Ectodermal cell (in vitro differentiated cells): Measurements from ENCODE around the gene KNCN.

ENCODE experiments used
- H3K27ac ChIP-seq: 2 replicates; pipeline ENCODE4 v1.7.0; 2013; ENCODE audit warnings: mild to moderate bottlenecking, low read depth, low read length; ENCODE audit not compliant: insufficient read depth, poor library complexity, severe bottlenecking
- H3K27me3 ChIP-seq: 2 replicates; pipeline ENCODE4 v1.7.0; 2013; ENCODE audit warnings: mild to moderate bottlenecking, low read length; ENCODE audit not compliant: insufficient read depth, control insufficient read depth, poor library complexity, severe bottlenecking
- H3K36me3 ChIP-seq: one replicate; pipeline ENCODE4 v1.7.0; 2013; ENCODE audit warnings: low read length; ENCODE audit not compliant: control insufficient read depth, insufficient read depth
- H3K4me1 ChIP-seq: one replicate; pipeline ENCODE4 v1.7.0; 2013; ENCODE audit warnings: low read length; ENCODE audit not compliant: control insufficient read depth, insufficient read depth
- H3K4me3 ChIP-seq: 2 replicates; pipeline ENCODE4 v1.7.0; 2013; ENCODE audit warnings: low read depth, low read length, control low read depth; ENCODE audit not compliant: insufficient read depth
- H3K9me3 ChIP-seq: 2 replicates; pipeline ENCODE4 v1.7.0; 2013; ENCODE audit warnings: mild to moderate bottlenecking, low read length, moderate library complexity; ENCODE audit not compliant: control insufficient read depth
- WGBS, 2 experiments: methylation state at CpG; one replicate each; pipeline ENCODE4 v1.1.7; 2013; ENCODE audit warnings: missing lambda C conversion rate in 2 of 2; 5-methylcytosine and 5-hydroxymethylcytosine counted together

Gene KNCN

DNA sequence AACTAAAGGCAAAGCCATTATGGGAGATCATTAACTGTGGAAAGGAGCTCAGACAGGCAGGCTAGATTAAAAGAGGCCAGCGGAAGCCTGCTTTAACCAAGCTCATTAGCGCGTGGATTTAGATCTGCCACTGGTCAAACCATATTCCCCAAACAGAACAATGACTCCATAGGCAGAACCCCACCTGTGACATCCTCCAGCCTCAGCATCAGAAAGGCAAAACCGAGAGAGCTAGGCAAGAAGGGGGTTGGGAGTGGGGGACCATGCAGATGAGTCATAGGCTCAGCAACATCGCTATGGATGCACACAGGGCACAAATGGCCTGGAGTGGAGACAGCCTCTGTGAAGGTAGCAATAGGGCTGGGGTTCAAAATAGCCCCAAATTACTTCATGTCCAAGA lies 32.0 kb upstream of the KNCN start:
- Histone ChIP-seq H3K9me3 (no peaks in the 10 kb centered on the region), H3K36me3 (peaks cover 8% of the 10 kb centered on the region), H3K4me1 (no peaks in the 10 kb centered on the region), H3K4me3 (no peak overlapping the region), H3K27ac (no peak overlapping the region), H3K27me3 (no peaks in the 10 kb centered on the region)
- WGBS, 2 experiments, result 77 to 79% methylated on average over 5 of the region's 5 CpGs

DNA sequence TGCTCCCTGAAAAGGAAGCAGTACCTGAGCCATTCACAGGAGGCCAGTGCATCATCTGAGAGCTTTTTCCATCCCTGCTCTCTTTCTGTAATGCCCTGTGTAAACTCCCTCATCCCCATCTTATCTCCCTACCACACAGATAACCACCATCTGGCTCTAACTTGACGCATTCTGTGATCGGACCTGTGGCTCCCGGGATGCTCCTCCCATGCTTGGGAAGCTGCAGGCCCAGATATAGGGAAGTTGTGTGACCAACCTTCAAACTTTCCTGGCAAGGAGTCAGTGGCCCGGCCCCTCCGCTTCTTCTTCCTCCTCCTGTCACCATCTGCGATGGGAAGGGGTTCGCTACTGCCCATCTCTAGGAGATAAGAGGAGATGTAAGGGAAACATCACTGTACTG lies 31.5 kb upstream of the KNCN start:
- Histone ChIP-seq H3K4me3 (no peak overlapping the region), H3K9me3 (no peaks in the 10 kb centered on the region), H3K27me3 (no peaks in the 10 kb centered on the region), H3K36me3 (peaks cover 8% of the 10 kb centered on the region), H3K4me1 (no peaks in the 10 kb centered on the region), H3K27ac (no peak overlapping the region)
- WGBS, 2 experiments, result 97% methylated on average over 7 of the region's 7 CpGs

DNA sequence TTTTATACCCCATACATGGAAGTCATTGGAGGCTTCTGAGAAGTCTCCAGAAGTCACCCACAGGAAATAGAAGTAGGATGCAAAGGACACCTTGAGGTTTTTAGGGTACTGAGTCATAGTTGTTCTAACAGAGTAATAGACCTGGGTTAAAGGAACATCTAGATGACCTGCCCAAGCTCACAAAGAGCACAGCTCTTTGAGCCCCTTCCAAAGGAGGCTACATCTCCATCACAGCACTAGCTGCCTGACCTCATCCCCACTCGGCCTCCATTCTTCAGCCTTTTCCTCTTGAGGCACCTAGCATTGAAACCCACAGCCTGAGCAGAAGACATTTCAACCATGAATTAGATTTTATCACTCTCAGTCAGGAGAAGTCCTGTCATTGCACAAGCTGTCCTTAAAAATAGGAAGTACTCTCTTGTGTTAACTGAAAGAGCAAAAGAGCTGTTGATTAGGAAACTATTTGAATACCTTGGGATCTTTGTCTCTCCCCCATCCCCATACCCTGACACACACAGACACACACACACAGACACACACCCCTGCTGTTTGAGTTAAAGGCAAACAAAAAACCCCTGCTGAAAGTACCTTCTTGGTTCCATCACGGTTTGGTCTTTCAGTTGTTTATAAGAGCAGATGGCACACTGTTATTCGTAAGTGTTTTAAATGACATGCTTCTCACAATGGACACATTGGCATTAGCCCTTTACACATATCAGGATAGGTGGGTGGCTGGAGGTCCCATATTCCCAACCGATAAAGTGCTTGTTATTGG lies 30.4 kb upstream of the KNCN start:
- 67 to 76% methylated on average over 4 of the region's 4 CpGs for WGBS, 2 experiments
- peaks cover 8% of the 10 kb centered on the region for H3K36me3 ChIP-seq
- H3K4me3 ChIP-seq, result no peak overlapping the region
- no peak overlapping the region for H3K27ac ChIP-seq
- no peaks in the 10 kb centered on the region for H3K4me1 ChIP-seq
- no peaks in the 10 kb centered on the region for H3K27me3 ChIP-seq
- H3K9me3 ChIP-seq, result no peaks in the 10 kb centered on the region

GRCh38 chr1:46580140-46580903 lies 28.9 kb upstream of the KNCN start:
- Histone ChIP-seq H3K36me3 (peaks cover 8% of the 10 kb centered on the region), H3K4me3 (no peak overlapping the region), H3K27me3 (no peaks in the 10 kb centered on the region), H3K4me1 (peaks cover 15% of the 10 kb centered on the region), H3K9me3 (no peaks in the 10 kb centered on the region), H3K27ac (no peak overlapping the region)
- WGBS, 2 experiments, result 94 to 95% methylated on average over 6 of the region's 6 CpGs

- no peak overlapping the region for H3K4me3 ChIP-seq
- WGBS, 2 experiments, result 92 to 93% methylated on average over 4 of the region's 4 CpGs
- H3K27me3 ChIP-seq, result no peaks in the 10 kb centered on the region
- peaks cover 8% of the 10 kb centered on the region for H3K36me3 ChIP-seq
- no peaks in the 10 kb centered on the region for H3K9me3 ChIP-seq
- peaks cover 23% of the 10 kb centered on the region for H3K4me1 ChIP-seq
- no peak overlapping the region for H3K27ac ChIP-seq
Measured at GRCh38 chr1:46577671-46578070, 26.2 kb upstream of the KNCN start.

GRCh38 chr1:46576596-46576995 lies 25.1 kb upstream of the KNCN start:
- Histone ChIP-seq H3K9me3 (no peaks in the 10 kb centered on the region), H3K4me1 (peaks cover 23% of the 10 kb centered on the region), H3K36me3 (peaks cover 8% of the 10 kb centered on the region), H3K27me3 (no peaks in the 10 kb centered on the region), H3K27ac (no peak overlapping the region), H3K4me3 (no peak overlapping the region)
- 74 to 79% methylated on average over 6 of the region's 6 CpGs for WGBS, 2 experiments

DNA sequence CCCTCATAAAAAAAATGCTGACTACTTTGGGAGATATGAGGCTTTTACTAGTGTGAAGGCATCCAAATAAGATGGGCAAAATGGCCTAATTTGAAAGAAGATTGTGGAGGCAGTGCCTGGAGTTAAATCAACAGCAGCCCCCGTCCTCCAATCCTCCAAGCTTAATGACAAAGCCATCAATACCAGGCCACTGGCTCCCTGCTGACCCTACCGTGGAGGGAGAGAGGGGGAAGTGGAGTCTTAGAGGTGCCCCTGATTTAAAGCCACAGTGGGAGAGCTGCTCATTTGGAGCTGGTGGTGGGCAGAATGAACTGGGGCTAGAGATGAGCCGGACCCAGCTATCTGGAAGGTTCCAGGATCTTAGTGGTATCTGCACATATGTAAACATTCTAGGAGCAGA lies 24.3 kb upstream of the KNCN start:
- H3K27me3 ChIP-seq, result no peaks in the 10 kb centered on the region
- H3K4me1 ChIP-seq, result peaks cover 23% of the 10 kb centered on the region
- H3K36me3 ChIP-seq, result peaks cover 8% of the 10 kb centered on the region
- H3K4me3 ChIP-seq, result no peak overlapping the region
- no peaks in the 10 kb centered on the region for H3K9me3 ChIP-seq
- H3K27ac ChIP-seq, result no peak overlapping the region
- WGBS, 2 experiments, result 14 to 18% methylated on average over 2 to 3 of the region's 3 CpGs

GRCh38 chr1:46575300-46575699 lies 23.9 kb upstream of the KNCN start:
- Histone ChIP-seq H3K4me1 (peaks cover 23% of the 10 kb centered on the region), H3K9me3 (no peaks in the 10 kb centered on the region), H3K36me3 (peaks cover 6% of the 10 kb centered on the region), H3K4me3 (no peak overlapping the region), H3K27ac (no peak overlapping the region), H3K27me3 (no peaks in the 10 kb centered on the region)
- 51 to 55% methylated on average over 12 of the region's 12 CpGs for WGBS, 2 experiments

DNA sequence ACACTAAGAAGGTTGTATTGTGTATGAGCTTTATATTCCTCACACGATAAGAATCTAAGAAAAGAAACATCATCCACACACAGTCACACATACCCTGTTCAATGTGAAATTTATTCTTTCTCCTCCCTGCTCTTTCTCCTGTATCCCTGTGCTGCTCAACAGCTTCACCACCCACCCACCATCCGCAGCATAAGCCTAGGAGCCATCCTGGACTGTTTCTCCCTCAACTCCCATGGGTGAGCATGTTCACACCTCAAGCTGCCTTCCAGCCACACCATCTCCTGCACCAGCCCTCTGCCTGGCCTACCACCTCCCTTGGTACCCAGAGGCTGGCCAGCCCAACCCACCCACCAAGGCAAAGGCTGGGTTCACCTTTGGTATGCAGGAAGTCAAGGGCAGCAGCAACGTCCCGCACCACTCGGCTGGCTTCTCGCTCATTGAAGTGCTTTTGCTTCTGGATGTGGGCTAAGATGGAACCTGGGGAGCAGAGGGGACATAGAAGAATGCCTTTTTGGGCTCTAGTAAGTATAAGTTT lies 20.3 kb upstream of the KNCN start:
- Histone ChIP-seq H3K27ac (no peak overlapping the region), H3K4me1 (peaks cover 22% of the 10 kb centered on the region), H3K27me3 (no peaks in the 10 kb centered on the region), H3K36me3 (no peaks in the 10 kb centered on the region), H3K9me3 (no peaks in the 10 kb centered on the region), H3K4me3 (no peak overlapping the region)
- WGBS, 2 experiments, result 95 to 96% methylated on average over 6 of the region's 6 CpGs
